ENCODE data around the gene RNF157.
A peak's percentile ranks its signal among the peaks of the same experiment; 100 is the strongest.

RNF157 gene

DNA sequence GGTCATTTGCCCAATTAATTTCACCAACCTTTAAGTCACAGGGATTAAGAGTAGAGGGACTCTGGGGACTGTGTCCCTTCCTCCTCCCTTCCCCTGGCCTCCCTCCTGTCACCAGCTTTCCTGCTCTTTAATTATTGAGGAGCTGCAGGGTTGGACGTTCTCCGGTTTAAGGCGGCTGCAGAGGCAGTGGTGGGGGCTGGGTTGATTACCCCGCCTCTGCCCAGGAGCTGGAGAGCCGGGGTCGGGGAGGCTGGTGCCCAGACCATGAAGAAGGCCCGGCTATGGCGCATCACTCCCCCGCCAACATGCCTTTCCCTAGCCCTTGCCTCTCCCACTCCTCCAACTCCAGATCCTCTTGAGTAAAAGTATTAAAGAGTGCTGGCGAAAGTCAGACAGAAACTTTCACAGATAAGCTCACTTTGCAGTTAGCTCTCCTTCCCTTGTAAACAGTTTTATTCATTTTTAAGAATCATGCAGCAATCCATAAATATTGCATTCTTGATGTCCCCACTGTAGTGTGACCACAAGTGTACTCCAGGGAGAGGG, 98.2 kb downstream of the RNF157 start:
- H3K4me3 ChIP-seq (ENCODE audit: low read depth, low read length), result no peak overlapping the region
- no peak for DNase-seq (ENCODE audit: low read depth)
- TF ChIP-seq, protein P1, sequence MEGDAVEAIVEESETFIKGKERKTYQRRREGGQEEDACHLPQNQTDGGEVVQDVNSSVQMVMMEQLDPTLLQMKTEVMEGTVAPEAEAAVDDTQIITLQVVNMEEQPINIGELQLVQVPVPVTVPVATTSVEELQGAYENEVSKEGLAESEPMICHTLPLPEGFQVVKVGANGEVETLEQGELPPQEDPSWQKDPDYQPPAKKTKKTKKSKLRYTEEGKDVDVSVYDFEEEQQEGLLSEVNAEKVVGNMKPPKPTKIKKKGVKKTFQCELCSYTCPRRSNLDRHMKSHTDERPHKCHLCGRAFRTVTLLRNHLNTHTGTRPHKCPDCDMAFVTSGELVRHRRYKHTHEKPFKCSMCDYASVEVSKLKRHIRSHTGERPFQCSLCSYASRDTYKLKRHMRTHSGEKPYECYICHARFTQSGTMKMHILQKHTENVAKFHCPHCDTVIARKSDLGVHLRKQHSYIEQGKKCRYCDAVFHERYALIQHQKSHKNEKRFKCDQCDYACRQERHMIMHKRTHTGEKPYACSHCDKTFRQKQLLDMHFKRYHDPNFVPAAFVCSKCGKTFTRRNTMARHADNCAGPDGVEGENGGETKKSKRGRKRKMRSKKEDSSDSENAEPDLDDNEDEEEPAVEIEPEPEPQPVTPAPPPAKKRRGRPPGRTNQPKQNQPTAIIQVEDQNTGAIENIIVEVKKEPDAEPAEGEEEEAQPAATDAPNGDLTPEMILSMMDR (IDR thresholded peaks at IDR 0.05; ENCODE audit: control insufficient read depth, extremely low read depth, insufficient read depth), result no peak

DNA sequence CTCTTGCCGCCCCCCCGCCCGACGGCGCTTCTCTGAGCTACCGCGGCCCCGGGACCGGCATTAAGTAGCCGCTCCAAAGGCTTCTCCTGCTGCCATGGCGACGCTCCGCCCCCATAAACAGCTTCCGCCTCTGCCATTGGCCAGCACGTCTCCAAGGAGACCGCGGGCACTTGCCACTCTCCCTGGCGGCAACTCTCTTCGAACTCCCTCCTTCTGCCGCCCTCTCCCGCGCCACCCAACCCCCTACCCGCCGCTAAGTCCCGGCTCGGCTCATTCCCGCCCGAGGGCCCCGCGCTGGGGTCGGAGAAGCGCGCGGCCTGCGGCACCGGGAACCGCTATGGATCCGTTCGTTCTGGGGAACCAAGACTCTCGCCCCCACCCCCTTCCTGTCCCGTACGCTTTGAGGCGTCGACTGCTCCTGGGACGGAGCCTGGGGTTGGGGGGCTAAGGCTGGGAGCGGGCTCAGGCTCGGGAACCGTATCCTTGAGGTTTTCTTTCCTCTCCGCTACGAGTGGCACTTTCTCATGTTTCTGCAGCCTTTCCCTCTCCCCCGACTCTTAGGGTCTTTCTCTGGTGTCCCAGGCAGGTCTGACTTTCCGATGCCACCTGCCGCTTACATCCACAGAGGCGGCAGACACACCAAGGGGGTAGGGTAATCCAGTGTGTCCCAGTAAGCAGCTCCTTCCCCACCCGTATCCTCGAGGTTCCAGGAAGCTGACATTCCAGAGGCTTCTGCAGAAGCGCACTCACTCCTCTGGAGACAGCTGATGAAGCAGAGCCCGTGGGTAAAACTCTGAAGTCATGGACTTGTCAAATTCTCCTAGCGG, 98.9 kb downstream of the RNF157 start, which contains the start of gene FOXJ1:
Gene FOXJ1 (minus strand): TSS at position 34 of the 827 bp plus-strand sequence. CDS start 850 bp downstream, outside the sequence.
- peak; percentile 78 for DNase-seq (ENCODE audit: low read depth)
- TF ChIP-seq, protein P1 (IDR thresholded peaks at IDR 0.05; ENCODE audit: control insufficient read depth, extremely low read depth, insufficient read depth), result no peak
- H3K4me3 ChIP-seq (ENCODE audit: low read depth, low read length), result peak within 1 kb of the TSS; percentile 50

DNA sequence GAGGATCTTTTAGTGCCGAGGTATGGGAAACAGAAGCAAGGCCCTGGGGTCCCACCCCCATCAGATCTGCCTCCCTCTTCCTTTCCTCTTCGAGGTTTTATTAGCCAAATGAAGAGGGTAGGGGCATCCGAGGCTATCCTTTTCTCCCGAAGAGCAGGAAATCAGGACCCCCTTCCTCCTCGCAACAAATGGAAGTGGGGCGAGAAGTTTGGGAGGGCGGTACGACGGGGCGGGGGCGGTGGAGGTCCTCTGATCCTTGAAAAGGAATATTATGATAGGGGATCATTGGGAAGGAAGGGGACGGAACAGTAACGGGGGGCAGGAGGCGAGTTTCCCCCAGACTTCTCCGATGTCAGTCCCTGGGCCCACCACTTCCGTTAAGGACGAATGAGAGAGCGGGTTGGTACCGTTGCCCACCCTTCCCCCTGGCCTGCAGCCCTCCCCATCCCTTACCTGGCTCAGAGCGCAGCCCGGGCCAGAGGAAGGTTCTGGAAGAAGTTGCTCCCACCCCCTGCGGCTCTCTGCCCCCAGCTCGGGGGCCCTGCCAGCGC, 99.6 kb downstream of the RNF157 start:
- DNase-seq (ENCODE audit: low read depth), result no peak
- peak overlapping the region; percentile 50 for H3K4me3 ChIP-seq (ENCODE audit: low read depth, low read length)
- TF ChIP-seq, protein P1 (IDR thresholded peaks at IDR 0.05; ENCODE audit: control insufficient read depth, extremely low read depth, insufficient read depth), result no peak

DNA sequence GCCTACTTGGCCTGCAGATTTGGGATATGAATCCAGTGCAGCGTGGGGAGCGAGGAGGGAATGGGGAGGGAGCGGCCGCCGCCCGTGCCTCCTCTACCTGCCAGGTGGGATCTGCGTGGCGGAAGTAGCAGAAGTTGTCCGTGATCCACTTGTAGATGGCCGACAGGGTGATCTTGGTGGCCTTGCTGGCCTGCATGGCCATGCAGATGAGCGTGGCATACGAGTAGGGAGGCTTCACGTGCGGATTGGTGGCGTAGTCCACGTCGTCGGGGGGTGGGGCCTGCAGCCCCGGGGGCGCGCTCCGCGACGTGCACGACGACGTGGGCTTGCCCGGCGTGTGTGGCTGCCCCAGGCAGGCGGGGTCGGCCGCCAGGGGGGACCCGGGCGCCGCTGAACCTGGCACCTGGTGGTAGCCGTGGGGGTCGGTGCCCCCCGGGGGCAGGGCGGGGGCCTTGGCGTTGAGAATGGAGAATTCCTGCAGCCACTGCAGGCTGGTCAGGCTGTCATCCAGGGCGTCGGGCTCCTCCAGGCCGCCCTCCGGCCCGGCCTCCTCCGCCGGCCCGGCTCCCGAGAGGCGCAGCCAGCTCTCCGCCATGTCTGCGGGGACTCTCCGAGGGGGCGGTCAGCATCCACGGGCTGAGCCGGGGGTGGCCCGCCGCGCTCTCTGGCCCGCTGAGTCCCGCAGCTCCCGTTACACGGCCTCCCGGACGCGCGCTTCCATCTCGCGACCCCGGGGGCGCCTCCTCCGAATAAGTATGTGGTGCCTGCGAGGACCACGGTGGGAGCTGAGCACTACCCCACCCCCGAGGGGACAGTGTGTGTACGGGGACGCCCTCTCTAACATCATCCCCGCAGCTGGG, 100.3 kb downstream of the RNF157 start:
- H3K4me3 ChIP-seq (ENCODE audit: low read depth, low read length), result no peak overlapping the region
- TF ChIP-seq, protein P1 (IDR thresholded peaks at IDR 0.05; ENCODE audit: control insufficient read depth, extremely low read depth, insufficient read depth), result no peak
- no peak for DNase-seq (ENCODE audit: low read depth)

DNA sequence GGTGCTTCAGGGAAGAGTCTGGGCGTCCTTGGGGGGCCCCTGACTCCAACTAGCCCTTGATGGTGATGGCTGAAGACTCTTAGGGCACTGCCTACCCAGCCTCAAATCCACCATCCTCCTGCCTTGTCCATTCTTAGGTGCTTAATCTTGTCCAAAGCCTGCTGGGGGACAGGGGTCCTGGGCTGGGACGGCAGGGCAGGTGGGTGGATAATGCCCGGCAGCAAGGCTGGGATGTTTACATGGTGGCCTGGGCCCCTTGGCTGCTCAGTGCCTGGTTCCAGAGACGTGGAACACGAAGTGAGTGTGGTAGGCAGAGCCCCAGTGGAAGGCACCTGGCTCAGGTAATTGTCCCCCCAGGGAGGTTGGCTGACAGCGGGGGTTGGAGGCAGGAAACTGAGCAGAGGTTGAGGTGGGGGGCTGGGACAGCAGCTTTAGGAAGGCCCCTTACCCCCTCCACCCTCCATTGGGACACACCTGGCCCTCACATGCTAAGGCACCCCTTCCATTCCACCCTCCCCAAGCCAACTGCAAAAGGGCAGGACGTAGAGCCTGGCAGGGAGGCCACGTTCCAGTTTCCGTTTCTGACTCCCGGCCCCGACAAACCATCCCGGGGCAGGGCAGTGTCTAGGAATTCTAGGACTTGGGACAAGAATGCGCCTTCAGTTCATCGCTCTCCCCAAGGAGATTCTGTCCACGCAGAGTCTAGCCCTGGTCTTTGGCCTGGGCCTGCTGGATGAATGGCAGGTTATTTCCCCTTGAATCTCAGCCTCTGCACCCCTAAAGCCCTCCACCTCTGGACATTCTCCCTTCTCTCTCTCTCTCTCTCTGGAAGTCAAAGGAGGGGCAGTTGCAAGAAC, 101.2 kb downstream of the RNF157 start:
- TF ChIP-seq, protein P1 (IDR thresholded peaks at IDR 0.05; ENCODE audit: control insufficient read depth, extremely low read depth, insufficient read depth), result no peak
- no peak for DNase-seq (ENCODE audit: low read depth)
- no peak overlapping the region for H3K4me3 ChIP-seq (ENCODE audit: low read depth, low read length)
